ENCODE results near the gene ACTL9. TPM values are rescaled to one million over a fixed set of nuclear protein-coding genes. Genes with fewer than 3 reads are reported as not detected.

The ACTL9 gene
- polyA plus RNA-seq, 4 donors: not detected

- 45 to 67% (median 50%) methylated on average over 6 of the region's 6 CpGs for WGBS, 3 donors
- no peaks in the 10 kb centered on the region for H3K9me3 ChIP-seq (ENCODE audit: control insufficient read depth in 2 of 2, insufficient read depth in 1 of 2, low read depth in 1 of 2, low read length in 1 of 2)
- FAIRE-seq (no peak), DNase-seq (no peak)
- no peaks in the 10 kb centered on the region for H3K36me3 ChIP-seq (ENCODE audit: control insufficient read depth in 3 of 3, insufficient read depth in 2 of 3, low read depth in 1 of 3, low read length in 3 of 3)
- H3K27me3 ChIP-seq (ENCODE audit: control insufficient read depth in 3 of 3, insufficient read depth in 3 of 3, low read length in 3 of 3): peaks cover 0 to 4% (median 0%) of the 10 kb centered on the region in 3 donors
- H3K4me3 ChIP-seq (ENCODE audit: low read depth in 1 of 3, low read length in 3 of 3): no peak overlapping the region
- no peak overlapping the region for H3K27ac ChIP-seq (ENCODE audit: low read depth in 1 of 3, low read length in 2 of 3)
- H3K4me1 ChIP-seq (ENCODE audit: control insufficient read depth in 3 of 3, insufficient read depth in 2 of 3, low read depth in 1 of 3, low read length in 2 of 3): no peaks in the 10 kb centered on the region
These were observed 3.1 kb downstream of the ACTL9 start for GRCh38 chr19:8695501-8695900.

GRCh38 chr19:8690753-8691539 lies 7.6 kb downstream of the ACTL9 start:
- Histone ChIP-seq H3K4me3 (ENCODE audit: low read depth in 1 of 3, low read length in 3 of 3) (no peak overlapping the region), H3K36me3 (ENCODE audit: control insufficient read depth in 3 of 3, insufficient read depth in 2 of 3, low read depth in 1 of 3, low read length in 3 of 3) (no peaks in the 10 kb centered on the region), H3K27me3 (ENCODE audit: control insufficient read depth in 3 of 3, insufficient read depth in 3 of 3, low read length in 3 of 3) (no peaks in the 10 kb centered on the region), H3K27ac (ENCODE audit: low read depth in 1 of 3, low read length in 2 of 3) (no peak overlapping the region), H3K9me3 (ENCODE audit: control insufficient read depth in 2 of 2, insufficient read depth in 1 of 2, low read depth in 1 of 2, low read length in 1 of 2) (no peaks in the 10 kb centered on the region), H3K4me1 (ENCODE audit: control insufficient read depth in 3 of 3, insufficient read depth in 2 of 3, low read depth in 1 of 3, low read length in 2 of 3) (no peaks in the 10 kb centered on the region)
- FAIRE-seq (no peak), DNase-seq (no peak)
- 30 to 56% (median 34%) methylated on average over 5 of the region's 5 CpGs for WGBS, 3 donors

GRCh38 chr19:8688930-8689329 lies 9.7 kb downstream of the ACTL9 start:
- no peak overlapping the region for H3K4me3 ChIP-seq (ENCODE audit: low read depth in 1 of 3, low read length in 3 of 3)
- H3K27me3 ChIP-seq (ENCODE audit: control insufficient read depth in 3 of 3, insufficient read depth in 3 of 3, low read length in 3 of 3): no peaks in the 10 kb centered on the region
- no peak overlapping the region for H3K27ac ChIP-seq (ENCODE audit: low read depth in 1 of 3, low read length in 2 of 3)
- no peak for FAIRE-seq
- H3K9me3 ChIP-seq (ENCODE audit: control insufficient read depth in 2 of 2, insufficient read depth in 1 of 2, low read depth in 1 of 2, low read length in 1 of 2): no peaks in the 10 kb centered on the region
- H3K4me1 ChIP-seq (ENCODE audit: control insufficient read depth in 3 of 3, insufficient read depth in 2 of 3, low read depth in 1 of 3, low read length in 2 of 3): no peaks in the 10 kb centered on the region
- 92 to 94% (median 92%) methylated on average over 15 of the region's 15 CpGs for WGBS, 3 donors
- no peak for DNase-seq
- H3K36me3 ChIP-seq (ENCODE audit: control insufficient read depth in 3 of 3, insufficient read depth in 2 of 3, low read depth in 1 of 3, low read length in 3 of 3): no peaks in the 10 kb centered on the region

- Histone ChIP-seq H3K4me3 (ENCODE audit: low read depth in 1 of 3, low read length in 3 of 3) (no peak overlapping the region), H3K27ac (ENCODE audit: low read depth in 1 of 3, low read length in 2 of 3) (no peak overlapping the region), H3K27me3 (ENCODE audit: control insufficient read depth in 3 of 3, insufficient read depth in 3 of 3, low read length in 3 of 3) (no peaks in the 10 kb centered on the region), H3K9me3 (ENCODE audit: control insufficient read depth in 2 of 2, insufficient read depth in 1 of 2, low read depth in 1 of 2, low read length in 1 of 2) (no peaks in the 10 kb centered on the region), H3K36me3 (ENCODE audit: control insufficient read depth in 3 of 3, insufficient read depth in 2 of 3, low read depth in 1 of 3, low read length in 3 of 3) (no peaks in the 10 kb centered on the region), H3K4me1 (ENCODE audit: control insufficient read depth in 3 of 3, insufficient read depth in 2 of 3, low read depth in 1 of 3, low read length in 2 of 3) (no peaks in the 10 kb centered on the region)
- WGBS, 3 donors: 48 to 57% (median 49%) methylated on average over 5 of the region's 5 CpGs
- FAIRE-seq (no peak), DNase-seq (no peak)
These were observed 12.0 kb downstream of the ACTL9 start for GRCh38 chr19:8686549-8686948.

GRCh38 chr19:8684001-8684902 lies 14.3 kb downstream of the ACTL9 start:
- H3K36me3 ChIP-seq (ENCODE audit: control insufficient read depth in 3 of 3, insufficient read depth in 2 of 3, low read depth in 1 of 3, low read length in 3 of 3): no peaks in the 10 kb centered on the region
- no peaks in the 10 kb centered on the region for H3K27me3 ChIP-seq (ENCODE audit: control insufficient read depth in 3 of 3, insufficient read depth in 3 of 3, low read length in 3 of 3)
- FAIRE-seq (no peak), DNase-seq (no peak)
- H3K4me3 ChIP-seq (ENCODE audit: low read depth in 1 of 3, low read length in 3 of 3): no peak overlapping the region
- H3K9me3 ChIP-seq (ENCODE audit: control insufficient read depth in 2 of 2, insufficient read depth in 1 of 2, low read depth in 1 of 2, low read length in 1 of 2): no peaks in the 10 kb centered on the region
- 62 to 72% (median 70%) methylated on average over 21 of the region's 21 CpGs for WGBS, 3 donors
- H3K27ac ChIP-seq (ENCODE audit: low read depth in 1 of 3, low read length in 2 of 3): no peak overlapping the region
- no peaks in the 10 kb centered on the region for H3K4me1 ChIP-seq (ENCODE audit: control insufficient read depth in 3 of 3, insufficient read depth in 2 of 3, low read depth in 1 of 3, low read length in 2 of 3)

- H3K4me1 ChIP-seq (ENCODE audit: control insufficient read depth in 3 of 3, insufficient read depth in 2 of 3, low read depth in 1 of 3, low read length in 2 of 3): no peaks in the 10 kb centered on the region
- FAIRE-seq (no peak), DNase-seq (no peak)
- WGBS, 3 donors: 63 to 90% (median 74%) methylated on average over 1 of the region's 1 CpG
- H3K27me3 ChIP-seq (ENCODE audit: control insufficient read depth in 3 of 3, insufficient read depth in 3 of 3, low read length in 3 of 3): no peaks in the 10 kb centered on the region
- no peaks in the 10 kb centered on the region for H3K9me3 ChIP-seq (ENCODE audit: control insufficient read depth in 2 of 2, insufficient read depth in 1 of 2, low read depth in 1 of 2, low read length in 1 of 2)
- no peaks in the 10 kb centered on the region for H3K36me3 ChIP-seq (ENCODE audit: control insufficient read depth in 3 of 3, insufficient read depth in 2 of 3, low read depth in 1 of 3, low read length in 3 of 3)
- no peak overlapping the region for H3K4me3 ChIP-seq (ENCODE audit: low read depth in 1 of 3, low read length in 3 of 3)
- no peak overlapping the region for H3K27ac ChIP-seq (ENCODE audit: low read depth in 1 of 3, low read length in 2 of 3)
These were observed 15.7 kb downstream of the ACTL9 start for GRCh38 chr19:8682931-8683330.

- 39 to 59% (median 55%) methylated on average over 2 of the region's 2 CpGs for WGBS, 3 donors
- no peak overlapping the region for H3K27ac ChIP-seq (ENCODE audit: low read depth in 1 of 3, low read length in 2 of 3)
- no peak for FAIRE-seq
- no peak overlapping the region for H3K4me3 ChIP-seq (ENCODE audit: low read depth in 1 of 3, low read length in 3 of 3)
- no peaks in the 10 kb centered on the region for H3K36me3 ChIP-seq (ENCODE audit: control insufficient read depth in 3 of 3, insufficient read depth in 2 of 3, low read depth in 1 of 3, low read length in 3 of 3)
- no peaks in the 10 kb centered on the region for H3K9me3 ChIP-seq (ENCODE audit: control insufficient read depth in 2 of 2, insufficient read depth in 1 of 2, low read depth in 1 of 2, low read length in 1 of 2)
- no peaks in the 10 kb centered on the region for H3K4me1 ChIP-seq (ENCODE audit: control insufficient read depth in 3 of 3, insufficient read depth in 2 of 3, low read depth in 1 of 3, low read length in 2 of 3)
- H3K27me3 ChIP-seq (ENCODE audit: control insufficient read depth in 3 of 3, insufficient read depth in 3 of 3, low read length in 3 of 3): no peaks in the 10 kb centered on the region
- DNase-seq: no peak
These were observed 16.1 kb downstream of the ACTL9 start for GRCh38 chr19:8682472-8682871.

GRCh38 chr19:8681345-8682029 lies 17.1 kb downstream of the ACTL9 start:
- no peaks in the 10 kb centered on the region for H3K36me3 ChIP-seq (ENCODE audit: control insufficient read depth in 3 of 3, insufficient read depth in 2 of 3, low read depth in 1 of 3, low read length in 3 of 3)
- H3K4me1 ChIP-seq (ENCODE audit: control insufficient read depth in 3 of 3, insufficient read depth in 2 of 3, low read depth in 1 of 3, low read length in 2 of 3): no peaks in the 10 kb centered on the region
- H3K4me3 ChIP-seq (ENCODE audit: low read depth in 1 of 3, low read length in 3 of 3): no peak overlapping the region
- no peaks in the 10 kb centered on the region for H3K27me3 ChIP-seq (ENCODE audit: control insufficient read depth in 3 of 3, insufficient read depth in 3 of 3, low read length in 3 of 3)
- H3K27ac ChIP-seq (ENCODE audit: low read depth in 1 of 3, low read length in 2 of 3): no peak overlapping the region
- FAIRE-seq (no peak), DNase-seq (no peak)
- WGBS, 3 donors: 70 to 77% (median 75%) methylated on average over 2 of the region's 2 CpGs
- H3K9me3 ChIP-seq (ENCODE audit: control insufficient read depth in 2 of 2, insufficient read depth in 1 of 2, low read depth in 1 of 2, low read length in 1 of 2): no peaks in the 10 kb centered on the region
